ENCODE measurements around the gene STPG2.

DNA sequence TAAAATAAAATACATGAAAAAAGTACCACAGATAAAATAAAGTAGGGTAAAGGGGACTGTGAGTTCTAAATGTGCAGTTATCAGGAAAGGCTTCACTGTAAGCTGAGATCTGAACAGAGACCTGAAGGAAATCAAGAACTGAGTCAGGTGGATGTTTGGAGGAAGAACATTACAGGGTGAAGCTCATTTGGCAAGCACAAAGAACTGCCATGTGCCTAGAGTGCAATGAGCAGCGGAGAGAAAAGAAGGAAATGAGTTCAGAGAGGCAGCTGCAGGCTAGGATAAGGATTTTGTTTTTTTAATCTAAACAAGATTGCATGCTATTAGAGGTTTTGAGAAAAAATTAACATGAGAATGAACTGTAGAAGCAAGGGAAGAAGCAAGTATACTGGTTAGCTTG, 373.1 kb downstream of the STPG2 start:
- TF ChIP-seq POLR2AphosphoS5 (IDR thresholded peaks at IDR 0.05; ENCODE audit: low read depth, low read length): no peak
- TF ChIP-seq, protein P1, sequence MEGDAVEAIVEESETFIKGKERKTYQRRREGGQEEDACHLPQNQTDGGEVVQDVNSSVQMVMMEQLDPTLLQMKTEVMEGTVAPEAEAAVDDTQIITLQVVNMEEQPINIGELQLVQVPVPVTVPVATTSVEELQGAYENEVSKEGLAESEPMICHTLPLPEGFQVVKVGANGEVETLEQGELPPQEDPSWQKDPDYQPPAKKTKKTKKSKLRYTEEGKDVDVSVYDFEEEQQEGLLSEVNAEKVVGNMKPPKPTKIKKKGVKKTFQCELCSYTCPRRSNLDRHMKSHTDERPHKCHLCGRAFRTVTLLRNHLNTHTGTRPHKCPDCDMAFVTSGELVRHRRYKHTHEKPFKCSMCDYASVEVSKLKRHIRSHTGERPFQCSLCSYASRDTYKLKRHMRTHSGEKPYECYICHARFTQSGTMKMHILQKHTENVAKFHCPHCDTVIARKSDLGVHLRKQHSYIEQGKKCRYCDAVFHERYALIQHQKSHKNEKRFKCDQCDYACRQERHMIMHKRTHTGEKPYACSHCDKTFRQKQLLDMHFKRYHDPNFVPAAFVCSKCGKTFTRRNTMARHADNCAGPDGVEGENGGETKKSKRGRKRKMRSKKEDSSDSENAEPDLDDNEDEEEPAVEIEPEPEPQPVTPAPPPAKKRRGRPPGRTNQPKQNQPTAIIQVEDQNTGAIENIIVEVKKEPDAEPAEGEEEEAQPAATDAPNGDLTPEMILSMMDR (IDR thresholded peaks at IDR 0.05): no peak

All from Panc1 (cell line).